ENCODE data around the gene FHOD3. TPM values are rescaled to one million over a fixed set of nuclear protein-coding genes. Genes with fewer than 3 reads are reported as not detected.

Gene FHOD3
- total and polyA plus RNA-seq, 2 of the 4 experiments (the other 2 are of a cell fraction): 14.6 to 16.0 TPM

GRCh38 chr18:36658611-36659010 is 361.1 kb downstream of the FHOD3 start:
- H2BK5ac ChIP-seq (ENCODE audit: low read depth, low read length, poor library complexity, severe bottlenecking): no peak overlapping the region
- H3K4me2 ChIP-seq (ENCODE audit: low read depth, low read length): no peak overlapping the region
- H4K8ac ChIP-seq (ENCODE audit: low read depth in 2 of 2, low read length in 2 of 2): no peak overlapping the region
- dilution Hi-C loops (cut with HindIII; ENCODE audit: low sequenced_read_pairs, unreplicated experiment): no loop called here
- no peaks in the 10 kb centered on the region for H3K27me3 ChIP-seq (ENCODE audit: control insufficient read depth, insufficient read depth, low read length)
- no peak overlapping the region for H3K27ac ChIP-seq (ENCODE audit: insufficient read depth, low read length)
- H2AK5ac ChIP-seq (ENCODE audit: low read depth, low read length): no peak overlapping the region
- BruUV-seq (replicated peaks): no TSS peak
- in situ Hi-C loops (cut with MboI; ENCODE audit: low sequenced_read_pairs): no loop called here
- ATAC-seq (ENCODE audit: low read depth) (no peak), DNase-seq (no peak)
- no peak overlapping the region for H3K4ac ChIP-seq (ENCODE audit: low read depth, low read length)
- CTCF ChIA-PET: interaction anchor here (0.5 to 0.8 kb wide), 2 partner anchors 33 to 1185 kb away, joined by 3 read pairs; no protein-coding TSS in a partner anchor
- H3K79me1 ChIP-seq (ENCODE audit: low read depth in 1 of 2, low read length in 2 of 2): no peaks in the 10 kb centered on the region
- no peak overlapping the region for H3K4me3 ChIP-seq (ENCODE audit: insufficient read depth, low read depth, low read length)
- POLR2A ChIA-PET (ENCODE audit: unreplicated experiment): no interaction called here
- no CpG with 5 or more reads among the region's 1 CpG for WGBS, 2 experiments (ENCODE audit: extremely low coverage in 2 of 2, insufficient read length in 1 of 2)
- no peak overlapping the region for H2AK9ac ChIP-seq (replicated peaks; ENCODE audit: low read depth, low read length, poor library complexity)
- H3K9me1 ChIP-seq (ENCODE audit: insufficient read depth, low read length): peaks cover 11% of the 10 kb centered on the region; the same call in 1 of the 2 replicates
- H3K9me3 ChIP-seq (ENCODE audit: control insufficient read depth, insufficient read depth, low read length): no peaks in the 10 kb centered on the region
- H4K91ac ChIP-seq (ENCODE audit: insufficient read depth, low read depth, low read length): no peak overlapping the region
- no peak overlapping the region for H3K9ac ChIP-seq (ENCODE audit: low read depth, low read length)
- no peak overlapping the region for H3K23ac ChIP-seq (ENCODE audit: low read depth, low read length)
- no peak overlapping the region for H2BK20ac ChIP-seq (ENCODE audit: low read depth, low read length)
- H4K20me1 ChIP-seq (ENCODE audit: insufficient read depth, low read length): no peaks in the 10 kb centered on the region
- no peak overlapping the region for H3K18ac ChIP-seq (ENCODE audit: low read depth, low read length)
- peaks cover 5% of the 10 kb centered on the region for H3K4me1 ChIP-seq (ENCODE audit: control insufficient read depth, insufficient read depth, low read length)
- no peak overlapping the region for H2BK15ac ChIP-seq (ENCODE audit: low read depth, low read length)
- H4K5ac ChIP-seq (ENCODE audit: low read depth, low read length): no peak overlapping the region
- H3K36me3 ChIP-seq (ENCODE audit: control insufficient read depth, insufficient read depth, low read length): peaks cover 2% of the 10 kb centered on the region; the same call in 1 of the 2 replicates
- intact Hi-C loops (cut with micrococcal nuclease): no loop called here
- H3K56ac ChIP-seq (ENCODE audit: extremely low read depth, insufficient read depth, low read length): no peak overlapping the region
- no peak overlapping the region for H3K14ac ChIP-seq (replicated peaks; ENCODE audit: low read depth, low read length)
- TF ChIP-seq ELK1 (IDR thresholded peaks at IDR 0.05; ENCODE audit: borderline replicate concordance, low read depth, low read length) (no peak), CHD1 (IDR thresholded peaks at IDR 0.05; ENCODE audit: low read depth, low read length) (no peak), USF2 (IDR thresholded peaks at IDR 0.05; ENCODE audit: low read depth, low read length) (no peak), RFX5 (IDR thresholded peaks at IDR 0.05; ENCODE audit: low read depth, low read length) (no peak), BHLHE40 (IDR thresholded peaks at IDR 0.05; ENCODE audit: low read depth, low read length) (no peak), MAZ (IDR thresholded peaks at IDR 0.05; ENCODE audit: borderline replicate concordance, low read depth, low read length) (no peak), POLR2A (IDR thresholded peaks at IDR 0.05; ENCODE audit: low read depth, low read length) (no peak), SMC3 (IDR thresholded peaks at IDR 0.05; ENCODE audit: low read depth, low read length) (no peak), CEBPB (IDR thresholded peaks at IDR 0.05; ENCODE audit: low read depth, low read length) (no peak), MAFK (IDR thresholded peaks at IDR 0.05; ENCODE audit: low read depth, low read length) (no peak), MXI1 (IDR thresholded peaks at IDR 0.05; ENCODE audit: borderline replicate concordance, low read depth, low read length) (no peak), FOS (IDR thresholded peaks at IDR 0.05; ENCODE audit: low read depth, low read length) (no peak), RCOR1 (IDR thresholded peaks at IDR 0.05; ENCODE audit: insufficient replicate concordance, low read length) (no peak), CTCF (conservative IDR thresholded peaks at IDR 0.05; ENCODE audit: low read depth, low read length) (no peak)
- no peak overlapping the region for H2AFZ ChIP-seq (replicated peaks; ENCODE audit: low read length, poor library complexity)
- H2BK120ac ChIP-seq (ENCODE audit: low read depth, low read length): no peak overlapping the region

Measured in IMR-90 (cell line).